Measurements from ENCODE around the gene RABGAP1L.
A peak's percentile ranks its signal among the peaks of the same experiment; 100 is the strongest.

The RABGAP1L gene

DNA sequence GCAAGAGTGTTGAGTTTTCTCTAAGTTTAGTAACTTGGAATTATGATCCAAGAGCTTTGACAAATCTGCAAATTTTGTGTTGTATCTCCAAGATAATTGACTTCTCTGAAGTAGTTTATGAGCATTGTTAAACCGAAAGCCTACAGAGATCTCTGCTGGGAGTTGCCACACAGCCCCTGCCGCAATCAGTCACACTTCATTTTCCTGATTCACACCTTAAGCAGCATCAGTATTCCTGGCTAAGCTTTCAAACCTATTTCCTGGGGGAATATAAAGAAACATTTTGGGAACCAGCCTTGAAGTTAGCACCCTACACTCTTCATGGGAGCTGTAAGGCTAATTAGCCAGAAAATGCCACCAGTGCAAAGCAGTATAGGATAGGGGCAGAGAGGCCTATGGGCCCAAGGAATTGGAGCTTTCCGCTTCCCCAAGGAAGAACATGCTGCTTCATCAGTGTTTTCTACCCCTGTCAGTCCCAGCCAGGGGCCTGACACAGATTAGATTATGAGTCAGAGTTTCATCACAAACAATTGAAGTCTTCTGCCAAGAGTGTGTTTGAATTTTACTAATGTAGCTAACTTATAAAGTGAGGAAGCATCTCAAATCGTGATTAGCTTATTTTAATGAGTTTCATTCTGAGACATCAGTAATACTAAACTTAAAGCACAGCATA lies 817.3 kb downstream of the RABGAP1L start:
- no peak for DNase-seq
- Mint-ChIP-seq H3K9me3 (no peaks in the 10 kb centered on the region), H3K27ac (no peak overlapping the region), H3K27me3 (ENCODE audit: low read depth, poor library complexity) (no peaks in the 10 kb centered on the region), H3K4me1 (peaks cover 5% of the 10 kb centered on the region), H3K4me3 (no peak overlapping the region), H3K36me3 (ENCODE audit: low read depth) (no peaks in the 10 kb centered on the region)
- TF ChIP-seq, protein P1, sequence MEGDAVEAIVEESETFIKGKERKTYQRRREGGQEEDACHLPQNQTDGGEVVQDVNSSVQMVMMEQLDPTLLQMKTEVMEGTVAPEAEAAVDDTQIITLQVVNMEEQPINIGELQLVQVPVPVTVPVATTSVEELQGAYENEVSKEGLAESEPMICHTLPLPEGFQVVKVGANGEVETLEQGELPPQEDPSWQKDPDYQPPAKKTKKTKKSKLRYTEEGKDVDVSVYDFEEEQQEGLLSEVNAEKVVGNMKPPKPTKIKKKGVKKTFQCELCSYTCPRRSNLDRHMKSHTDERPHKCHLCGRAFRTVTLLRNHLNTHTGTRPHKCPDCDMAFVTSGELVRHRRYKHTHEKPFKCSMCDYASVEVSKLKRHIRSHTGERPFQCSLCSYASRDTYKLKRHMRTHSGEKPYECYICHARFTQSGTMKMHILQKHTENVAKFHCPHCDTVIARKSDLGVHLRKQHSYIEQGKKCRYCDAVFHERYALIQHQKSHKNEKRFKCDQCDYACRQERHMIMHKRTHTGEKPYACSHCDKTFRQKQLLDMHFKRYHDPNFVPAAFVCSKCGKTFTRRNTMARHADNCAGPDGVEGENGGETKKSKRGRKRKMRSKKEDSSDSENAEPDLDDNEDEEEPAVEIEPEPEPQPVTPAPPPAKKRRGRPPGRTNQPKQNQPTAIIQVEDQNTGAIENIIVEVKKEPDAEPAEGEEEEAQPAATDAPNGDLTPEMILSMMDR (IDR thresholded peaks at IDR 0.05): no peak

DNA sequence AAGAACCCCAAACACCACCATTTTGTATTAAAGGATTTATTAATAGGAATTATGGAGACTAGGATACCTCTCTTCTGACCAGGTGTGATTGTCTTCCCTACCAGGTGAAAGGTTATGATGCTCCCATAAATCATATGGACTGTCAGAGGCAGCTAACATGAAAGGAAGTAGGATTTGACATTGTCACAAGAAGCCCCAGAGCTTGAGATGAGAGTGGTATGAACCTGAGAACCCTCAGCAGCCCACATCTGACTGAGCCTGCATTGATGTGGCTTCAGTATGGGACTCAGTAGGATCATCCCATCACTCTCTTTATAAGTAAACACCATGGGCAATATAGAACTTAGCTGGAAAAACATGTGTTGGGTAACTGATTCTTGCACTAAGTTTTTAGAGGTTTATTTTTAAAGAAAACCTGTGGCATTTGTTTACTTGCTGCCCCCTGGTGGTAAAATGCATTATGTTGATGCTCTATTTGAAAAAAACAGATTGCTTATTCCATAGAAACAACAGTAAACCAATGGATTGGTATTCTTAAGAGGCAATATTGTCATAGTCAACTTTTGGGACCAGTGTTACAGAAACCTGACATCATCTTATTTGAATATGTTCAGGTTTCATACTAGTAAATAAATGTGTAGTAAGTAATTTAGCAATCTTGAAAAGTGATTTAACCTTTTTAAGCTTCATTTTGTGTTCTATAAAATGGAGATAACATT lies 823.8 kb downstream of the RABGAP1L start:
- H3K27me3 Mint-ChIP-seq (ENCODE audit: low read depth, poor library complexity): no peaks in the 10 kb centered on the region
- H3K36me3 Mint-ChIP-seq (ENCODE audit: low read depth): no peaks in the 10 kb centered on the region
- no peak overlapping the region for H3K27ac Mint-ChIP-seq
- peak; percentile 28 for DNase-seq
- no peaks in the 10 kb centered on the region for H3K9me3 Mint-ChIP-seq
- no peaks in the 10 kb centered on the region for H3K4me1 Mint-ChIP-seq
- no peak overlapping the region for H3K4me3 Mint-ChIP-seq
- TF ChIP-seq, protein P1 (IDR thresholded peaks at IDR 0.05): peak; percentile 67

DNA sequence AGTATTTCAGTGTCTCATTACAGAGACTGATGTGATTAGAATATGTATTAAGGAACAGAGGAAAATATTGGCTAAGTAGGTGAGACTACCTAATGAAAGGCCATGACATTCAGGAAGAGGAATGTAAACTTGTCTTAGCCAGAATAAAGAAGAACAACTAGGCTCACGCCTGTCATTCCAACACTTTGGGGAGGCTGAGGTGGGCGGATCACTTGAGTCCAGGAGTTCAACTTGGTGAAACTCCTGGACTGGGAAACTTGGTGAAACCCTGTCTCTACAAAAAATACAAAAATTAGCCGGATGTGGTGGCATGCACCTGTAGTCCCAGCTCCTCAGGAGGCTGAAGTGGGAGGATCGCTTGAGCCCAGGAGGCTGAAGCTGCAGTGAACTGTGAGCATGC lies 825.6 kb downstream of the RABGAP1L start:
- DNase-seq: no peak
- no peaks in the 10 kb centered on the region for H3K4me1 Mint-ChIP-seq
- no peak overlapping the region for H3K27ac Mint-ChIP-seq
- TF ChIP-seq, protein P1 (IDR thresholded peaks at IDR 0.05): no peak
- H3K9me3 Mint-ChIP-seq: no peaks in the 10 kb centered on the region
- H3K36me3 Mint-ChIP-seq (ENCODE audit: low read depth): no peaks in the 10 kb centered on the region
- no peak overlapping the region for H3K4me3 Mint-ChIP-seq
- H3K27me3 Mint-ChIP-seq (ENCODE audit: low read depth, poor library complexity): no peaks in the 10 kb centered on the region

DNA sequence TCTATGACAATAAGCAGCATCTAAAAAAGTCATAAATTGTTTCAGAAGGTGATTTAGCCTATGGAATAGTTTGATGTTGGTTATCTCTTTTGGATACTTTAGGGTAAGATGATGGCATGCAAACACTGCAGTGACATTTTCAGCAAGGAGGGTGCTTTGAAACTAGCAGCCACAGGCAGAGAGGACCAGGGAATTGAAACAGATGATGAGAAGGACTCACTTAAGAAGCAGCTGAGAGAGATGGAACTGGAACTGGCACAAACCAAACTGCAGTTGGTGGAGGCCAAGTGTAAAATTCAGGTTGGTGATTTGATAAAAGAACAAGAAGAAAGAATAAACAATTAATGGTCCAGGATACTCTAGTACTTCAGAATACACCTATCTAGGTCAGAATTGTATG lies 829.2 kb downstream of the RABGAP1L start:
- Mint-ChIP-seq H3K27me3 (ENCODE audit: low read depth, poor library complexity) (no peaks in the 10 kb centered on the region), H3K4me1 (no peaks in the 10 kb centered on the region), H3K9me3 (no peaks in the 10 kb centered on the region), H3K4me3 (no peak overlapping the region), H3K36me3 (ENCODE audit: low read depth) (no peaks in the 10 kb centered on the region), H3K27ac (no peak overlapping the region)
- no peak for DNase-seq
- TF ChIP-seq, protein P1 (IDR thresholded peaks at IDR 0.05): no peak

- H3K4me3 Mint-ChIP-seq: no peak overlapping the region
- no peak overlapping the region for H3K27ac Mint-ChIP-seq
- H3K9me3 Mint-ChIP-seq: no peaks in the 10 kb centered on the region
- H3K36me3 Mint-ChIP-seq (ENCODE audit: low read depth): no peaks in the 10 kb centered on the region
- H3K4me1 Mint-ChIP-seq: no peaks in the 10 kb centered on the region
- H3K27me3 Mint-ChIP-seq (ENCODE audit: low read depth, poor library complexity): no peaks in the 10 kb centered on the region
- DNase-seq: no peak
- TF ChIP-seq, protein P1 (IDR thresholded peaks at IDR 0.05): no peak
Observed at GRCh38 chr1:174988986-174989385, 829.7 kb downstream of the RABGAP1L start.
